Body of pancreas (tissue), 4 donors: ENCODE results near the gene DAZ2. TPM values are rescaled to one million over a fixed set of nuclear protein-coding genes. Genes with fewer than 3 reads are reported as not detected.
"Not testable (repeated sequence)": the region's sequence is repeated elsewhere in the genome, so short reads cannot be mapped to it uniquely, and the experiment has no call there.

Experiments used
- ATAC-seq: fragments of 150-250 bp; one replicate; pipeline ENCODE4 v1.9.1; 2016
- DNase-seq, 4 donors: peaks; one replicate each; pipeline ENCODE4 v3.0.0-alpha.2; 2019
- H3K27ac ChIP-seq, 4 donors: fragments of 200-600 bp; sonication (generic); 1 replicate in 3 of 4; 2 replicates in 1 of 4; pipeline versions ENCODE4 v1.5.1 to v1.6.1; 2016 to 2019; ENCODE audit warnings: mild to moderate bottlenecking in 1 of 4, mixed read lengths in 1 of 4, moderate library complexity in 1 of 4
- H3K27me3 ChIP-seq, 2 donors: fragments of 200-600 bp; sonication (generic); one replicate each; pipeline ENCODE4 v1.6.0; 2016; ENCODE audit warnings: mild to moderate bottlenecking in 1 of 2
- H3K36me3 ChIP-seq, 2 donors: fragments of 200-600 bp; sonication (generic); replicated peaks in 1 of 2; 2 replicates each; pipeline ENCODE4 v1.5.1; 2016; ENCODE audit warnings: low read depth in 2 of 2; ENCODE audit not compliant: insufficient read depth in 1 of 2
- H3K4me1 ChIP-seq: fragments of 200-600 bp; sonication (generic); one replicate; pipeline ENCODE4 v1.6.0; 2016
- H3K4me3 ChIP-seq, 2 donors: fragments of 200-600 bp; sonication (generic); 1 replicate in 1 of 2; 2 replicates in 1 of 2; pipeline ENCODE4 v1.5.1; 2016 to 2019
- H3K9me3 ChIP-seq, 3 donors: fragments of 200-600 bp; sonication (generic); 1 replicate in 2 of 3; 2 replicates in 1 of 3; pipeline ENCODE4 v1.5.1; 2016
- WGBS, 2 donors: methylation state at CpG; one replicate each; pipeline ENCODE4 v1.1.5; 2017; 5-methylcytosine and 5-hydroxymethylcytosine counted together
- intact Hi-C: fragments of 100-400 bp; cut with DNase I; formaldehyde crosslinking; loops from one replicate; pipeline ENCODE4 v1.15.1; 2023
- total RNA-seq, 2 donors: library from RNA; depleted of rRNA; stranded (reverse); fragments of >200 nt; gene quantifications; one replicate each; pipeline ENCODE4 v1.1.0, GENCODE V29; 2016

DAZ2 gene, protein sequence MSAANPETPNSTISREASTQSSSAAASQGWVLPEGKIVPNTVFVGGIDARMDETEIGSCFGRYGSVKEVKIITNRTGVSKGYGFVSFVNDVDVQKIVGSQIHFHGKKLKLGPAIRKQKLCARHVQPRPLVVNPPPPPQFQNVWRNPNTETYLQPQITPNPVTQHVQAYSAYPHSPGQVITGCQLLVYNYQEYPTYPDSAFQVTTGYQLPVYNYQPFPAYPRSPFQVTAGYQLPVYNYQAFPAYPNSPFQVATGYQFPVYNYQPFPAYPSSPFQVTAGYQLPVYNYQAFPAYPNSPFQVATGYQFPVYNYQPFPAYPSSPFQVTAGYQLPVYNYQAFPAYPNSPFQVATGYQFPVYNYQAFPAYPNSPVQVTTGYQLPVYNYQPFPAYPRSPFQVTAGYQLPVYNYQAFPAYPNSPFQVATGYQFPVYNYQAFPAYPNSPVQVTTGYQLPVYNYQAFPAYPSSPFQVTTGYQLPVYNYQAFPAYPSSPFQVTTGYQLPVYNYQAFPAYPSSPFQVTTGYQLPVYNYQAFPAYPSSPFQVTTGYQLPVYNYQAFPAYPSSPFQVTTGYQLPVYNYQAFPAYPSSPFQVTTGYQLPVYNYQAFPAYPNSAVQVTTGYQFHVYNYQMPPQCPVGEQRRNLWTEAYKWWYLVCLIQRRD
- not detected for total RNA-seq

DNA sequence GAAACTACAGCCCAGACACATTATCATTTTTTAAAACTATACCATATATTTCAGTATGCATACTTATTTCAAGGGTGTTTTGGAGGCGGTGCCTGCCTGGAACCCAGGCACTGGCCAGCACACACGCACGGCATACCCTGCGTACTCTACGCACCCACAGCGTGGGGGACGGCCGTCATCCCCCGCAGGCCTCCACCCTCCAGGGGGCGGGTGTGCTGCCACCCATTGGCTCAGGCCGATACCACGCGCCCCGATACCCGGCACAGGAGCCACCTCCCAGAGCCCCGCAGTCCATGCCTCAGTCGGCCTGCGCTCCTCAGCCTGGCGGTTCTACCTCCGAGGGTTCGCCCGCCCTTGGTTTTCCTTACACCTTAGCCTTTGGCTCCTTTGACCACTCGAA lies at the start of gene DAZ2:
DAZ2 (plus strand) TSS at position 301 of the 400 bp plus-strand sequence. CDS start 208 bp downstream, outside the sequence.
- H3K9me3 ChIP-seq, DNase-seq, ATAC-seq, H3K36me3 ChIP-seq, H3K27ac ChIP-seq, H3K4me3 ChIP-seq, intact Hi-C loops, H3K27me3 ChIP-seq, H3K4me1 ChIP-seq: not testable (repeated sequence)
- no CpG with 5 or more reads among the region's 23 CpGs for WGBS, 2 donors

DNA sequence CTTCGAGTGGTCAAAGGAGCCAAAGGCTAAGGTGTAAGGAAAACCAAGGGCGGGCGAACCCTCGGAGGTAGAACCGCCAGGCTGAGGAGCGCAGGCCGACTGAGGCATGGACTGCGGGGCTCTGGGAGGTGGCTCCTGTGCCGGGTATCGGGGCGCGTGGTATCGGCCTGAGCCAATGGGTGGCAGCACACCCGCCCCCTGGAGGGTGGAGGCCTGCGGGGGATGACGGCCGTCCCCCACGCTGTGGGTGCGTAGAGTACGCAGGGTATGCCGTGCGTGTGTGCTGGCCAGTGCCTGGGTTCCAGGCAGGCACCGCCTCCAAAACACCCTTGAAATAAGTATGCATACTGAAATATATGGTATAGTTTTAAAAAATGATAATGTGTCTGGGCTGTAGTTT lies 20.4 kb upstream of the DAZ2 start, which contains the start of gene DAZ1:
DAZ1 (minus strand) TSS at position 101 of the 400 bp plus-strand sequence. CDS start 208 bp downstream, outside the sequence.
- ATAC-seq, H3K27me3 ChIP-seq, DNase-seq, H3K36me3 ChIP-seq, H3K4me1 ChIP-seq, H3K9me3 ChIP-seq, H3K27ac ChIP-seq, intact Hi-C loops, H3K4me3 ChIP-seq: not testable (repeated sequence)
- no CpG with 5 or more reads among the region's 23 CpGs for WGBS, 2 donors

DNA sequence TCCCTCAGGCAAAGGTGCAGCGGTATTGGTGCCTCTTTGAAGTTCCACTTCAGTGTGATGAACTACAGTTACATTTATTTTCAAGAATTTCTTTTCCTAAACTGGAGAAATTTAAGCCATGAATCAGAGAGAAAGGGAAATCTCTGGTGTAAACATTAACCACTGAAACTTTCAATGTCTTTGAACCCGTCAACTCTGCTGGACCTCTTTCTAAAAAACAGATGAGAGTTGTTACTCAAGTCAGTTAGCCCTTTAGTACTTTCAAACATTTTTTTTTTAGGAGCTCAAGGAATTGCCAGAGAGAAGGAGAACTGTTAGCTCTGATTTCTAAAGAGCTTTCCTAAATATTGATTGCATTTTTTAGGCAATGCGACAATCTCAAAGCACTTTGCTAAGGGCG lies 11.9 kb upstream of the DAZ2 start:
- H3K27ac ChIP-seq, DNase-seq, H3K4me3 ChIP-seq, H3K36me3 ChIP-seq, H3K9me3 ChIP-seq, intact Hi-C loops, H3K27me3 ChIP-seq, ATAC-seq, H3K4me1 ChIP-seq: not testable (repeated sequence)
- WGBS, 2 donors: no CpG with 5 or more reads among the region's 4 CpGs

DNA sequence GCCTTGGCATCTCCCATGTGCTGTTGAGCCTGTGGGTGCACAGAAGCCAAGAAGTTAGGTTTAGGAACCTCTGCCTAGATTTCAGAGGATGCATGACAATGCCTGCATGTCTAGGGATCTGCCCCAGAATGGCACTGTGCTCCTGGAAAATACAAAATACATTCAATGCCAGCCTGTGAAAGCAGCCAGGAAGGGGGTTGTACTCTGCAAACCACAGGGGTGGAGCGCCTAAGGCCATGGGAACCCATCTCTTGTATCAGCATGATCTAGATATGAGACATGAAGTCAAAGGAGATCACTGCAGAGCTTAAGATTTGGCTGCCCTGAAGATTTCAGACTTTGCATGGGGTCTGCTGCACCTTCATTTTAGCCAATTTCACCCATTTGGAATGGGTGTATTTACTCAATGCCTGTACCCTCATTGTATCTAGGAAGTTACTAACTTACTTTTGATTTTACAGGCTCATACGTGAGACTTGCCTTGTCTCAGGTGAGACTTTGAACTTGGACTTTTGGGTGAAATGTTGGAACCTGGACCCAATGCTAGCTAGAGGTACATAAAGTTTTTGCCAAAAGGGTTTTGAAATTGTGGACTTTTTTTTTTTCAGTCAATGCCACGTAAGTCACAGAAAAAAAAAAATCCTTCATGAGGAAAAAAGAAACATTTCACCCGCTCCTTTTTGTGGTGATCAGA lies 9.4 kb upstream of the DAZ2 start:
- H3K36me3 ChIP-seq, H3K9me3 ChIP-seq, intact Hi-C loops, ATAC-seq, H3K4me1 ChIP-seq, DNase-seq, H3K27me3 ChIP-seq, H3K4me3 ChIP-seq, H3K27ac ChIP-seq: not testable (repeated sequence)
- WGBS, 2 donors: 29% methylated on average over 1 of the region's 4 CpGs; no CpG with 5 or more reads in 1 of the 2 donors

DNA sequence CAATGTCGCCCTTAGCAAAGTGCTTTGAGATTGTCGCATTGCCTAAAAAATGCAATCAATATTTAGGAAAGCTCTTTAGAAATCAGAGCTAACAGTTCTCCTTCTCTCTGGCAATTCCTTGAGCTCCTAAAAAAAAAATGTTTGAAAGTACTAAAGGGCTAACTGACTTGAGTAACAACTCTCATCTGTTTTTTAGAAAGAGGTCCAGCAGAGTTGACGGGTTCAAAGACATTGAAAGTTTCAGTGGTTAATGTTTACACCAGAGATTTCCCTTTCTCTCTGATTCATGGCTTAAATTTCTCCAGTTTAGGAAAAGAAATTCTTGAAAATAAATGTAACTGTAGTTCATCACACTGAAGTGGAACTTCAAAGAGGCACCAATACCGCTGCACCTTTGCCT lies 8.7 kb upstream of the DAZ2 start:
- DNase-seq, H3K4me3 ChIP-seq, intact Hi-C loops, H3K36me3 ChIP-seq, H3K4me1 ChIP-seq, H3K9me3 ChIP-seq, H3K27me3 ChIP-seq, ATAC-seq, H3K27ac ChIP-seq: not testable (repeated sequence)
- no CpG with 5 or more reads among the region's 4 CpGs for WGBS, 2 donors

Other genes with a start within 250 kb of the DAZ2 start
- not detected for gene BPY2, start 235.3 kb upstream of the DAZ2 start, total RNA-seq
- not detected for gene DAZ1, start 20.5 kb upstream of the DAZ2 start, total RNA-seq